ENCODE results near the gene SPRY2. TPM values are rescaled to one million over a fixed set of nuclear protein-coding genes. Genes with fewer than 3 reads are reported as not detected.
A peak's percentile ranks its signal among the peaks of the same experiment; 100 is the strongest.

Gene SPRY2
- total and polyA plus RNA-seq, 4 donors, result 27.1 to 49.8 (median 30.1) TPM

DNA sequence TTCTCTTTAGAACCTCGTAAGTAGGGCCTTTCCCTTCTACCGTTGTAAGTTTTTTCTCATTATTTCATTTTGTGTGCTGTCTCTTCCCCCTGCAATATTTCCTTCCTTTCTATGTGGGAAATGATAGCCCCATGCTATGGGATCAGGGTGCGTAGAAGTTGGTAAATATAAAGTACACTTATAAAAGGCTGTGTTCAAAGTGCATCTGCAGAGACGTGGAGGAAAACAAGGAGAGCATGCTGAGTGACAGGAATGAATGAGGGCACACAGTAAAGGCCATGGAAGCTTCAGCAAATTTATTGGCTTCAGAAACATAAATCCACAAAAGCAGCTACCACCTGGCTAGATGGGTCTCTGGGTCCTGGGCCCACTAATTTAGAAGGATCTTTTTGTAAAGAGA is 21.6 kb upstream of the SPRY2 start:
- ATAC-seq (ENCODE audit: insufficient read depth, low FRiP score) (no peak), DNase-seq (no peak)
- no peak overlapping the region for H3K4me3 ChIP-seq
- TF ChIP-seq, protein P1, sequence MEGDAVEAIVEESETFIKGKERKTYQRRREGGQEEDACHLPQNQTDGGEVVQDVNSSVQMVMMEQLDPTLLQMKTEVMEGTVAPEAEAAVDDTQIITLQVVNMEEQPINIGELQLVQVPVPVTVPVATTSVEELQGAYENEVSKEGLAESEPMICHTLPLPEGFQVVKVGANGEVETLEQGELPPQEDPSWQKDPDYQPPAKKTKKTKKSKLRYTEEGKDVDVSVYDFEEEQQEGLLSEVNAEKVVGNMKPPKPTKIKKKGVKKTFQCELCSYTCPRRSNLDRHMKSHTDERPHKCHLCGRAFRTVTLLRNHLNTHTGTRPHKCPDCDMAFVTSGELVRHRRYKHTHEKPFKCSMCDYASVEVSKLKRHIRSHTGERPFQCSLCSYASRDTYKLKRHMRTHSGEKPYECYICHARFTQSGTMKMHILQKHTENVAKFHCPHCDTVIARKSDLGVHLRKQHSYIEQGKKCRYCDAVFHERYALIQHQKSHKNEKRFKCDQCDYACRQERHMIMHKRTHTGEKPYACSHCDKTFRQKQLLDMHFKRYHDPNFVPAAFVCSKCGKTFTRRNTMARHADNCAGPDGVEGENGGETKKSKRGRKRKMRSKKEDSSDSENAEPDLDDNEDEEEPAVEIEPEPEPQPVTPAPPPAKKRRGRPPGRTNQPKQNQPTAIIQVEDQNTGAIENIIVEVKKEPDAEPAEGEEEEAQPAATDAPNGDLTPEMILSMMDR (IDR thresholded peaks at IDR 0.05; ENCODE audit: control extremely low read depth, extremely low read depth), result no peak
- 71 to 82% methylated on average over 4 of the region's 4 CpGs for WGBS, 2 donors
- H3K4me1 ChIP-seq (ENCODE audit: control insufficient read depth in 5 of 5, insufficient read depth in 5 of 5, low read length in 5 of 5), result peaks cover 0 to 17% (median 1%) of the 10 kb centered on the region in 5 donors
- no peaks in the 10 kb centered on the region for H3K9me3 ChIP-seq (ENCODE audit: control insufficient read depth in 4 of 4, insufficient read depth in 3 of 4, low read length in 3 of 4)
- H3K36me3 ChIP-seq (ENCODE audit: control insufficient read depth in 4 of 4, insufficient read depth in 4 of 4, low read length in 4 of 4), result no peaks in the 10 kb centered on the region
- no peak overlapping the region for H3K9ac ChIP-seq (ENCODE audit: insufficient read depth in 1 of 2, low read length in 2 of 2)
- H3K27me3 ChIP-seq (ENCODE audit: control insufficient read depth in 3 of 3, insufficient read depth in 3 of 3, low read length in 2 of 3), result no peaks in the 10 kb centered on the region
- no peak overlapping the region for H3K27ac ChIP-seq (ENCODE audit: low read depth in 1 of 2, low read length in 1 of 2)

DNA sequence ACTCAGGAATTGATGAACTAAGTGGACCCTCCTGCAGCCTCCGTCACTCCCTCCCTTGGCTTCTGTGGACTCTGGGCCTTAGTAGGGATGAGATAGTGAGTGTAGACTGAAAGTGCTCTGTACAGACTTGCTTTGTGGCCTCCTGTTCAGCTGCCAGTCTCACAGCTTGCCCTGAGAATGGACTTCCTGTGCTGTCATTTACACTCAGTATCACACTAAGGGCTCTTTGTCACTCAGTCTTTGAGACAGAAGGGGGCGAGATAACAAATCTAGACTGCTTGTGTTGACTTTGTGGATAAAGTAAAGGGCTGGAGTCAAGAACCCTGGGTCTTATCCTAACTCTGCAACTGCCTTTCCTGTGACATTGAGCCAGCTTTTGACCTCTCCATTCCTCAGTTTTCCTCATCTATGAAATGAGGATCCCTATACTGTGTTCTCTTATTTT is 21.0 kb upstream of the SPRY2 start:
- Histone ChIP-seq H3K4me3 (no peak overlapping the region), H3K27me3 (ENCODE audit: control insufficient read depth in 3 of 3, insufficient read depth in 3 of 3, low read length in 2 of 3) (no peaks in the 10 kb centered on the region), H3K9ac (ENCODE audit: insufficient read depth in 1 of 2, low read length in 2 of 2) (no peak overlapping the region), H3K9me3 (ENCODE audit: control insufficient read depth in 4 of 4, insufficient read depth in 3 of 4, low read length in 3 of 4) (no peaks in the 10 kb centered on the region), H3K36me3 (ENCODE audit: control insufficient read depth in 4 of 4, insufficient read depth in 4 of 4, low read length in 4 of 4) (no peaks in the 10 kb centered on the region), H3K27ac (ENCODE audit: low read depth in 1 of 2, low read length in 1 of 2) (peak overlapping the region in 1 of 2 donors; percentile 22), H3K4me1 (ENCODE audit: control insufficient read depth in 5 of 5, insufficient read depth in 5 of 5, low read length in 5 of 5) (peaks cover 0 to 17% (median 1%) of the 10 kb centered on the region in 5 donors)
- ATAC-seq (ENCODE audit: insufficient read depth, low FRiP score) (peak; percentile 41), DNase-seq (peak; percentile 13 to 65 (median 30))
- 64 to 66% methylated on average over 2 of the region's 2 CpGs for WGBS, 2 donors
- TF ChIP-seq, protein P1 (IDR thresholded peaks at IDR 0.05; ENCODE audit: control extremely low read depth, extremely low read depth), result no peak

DNA sequence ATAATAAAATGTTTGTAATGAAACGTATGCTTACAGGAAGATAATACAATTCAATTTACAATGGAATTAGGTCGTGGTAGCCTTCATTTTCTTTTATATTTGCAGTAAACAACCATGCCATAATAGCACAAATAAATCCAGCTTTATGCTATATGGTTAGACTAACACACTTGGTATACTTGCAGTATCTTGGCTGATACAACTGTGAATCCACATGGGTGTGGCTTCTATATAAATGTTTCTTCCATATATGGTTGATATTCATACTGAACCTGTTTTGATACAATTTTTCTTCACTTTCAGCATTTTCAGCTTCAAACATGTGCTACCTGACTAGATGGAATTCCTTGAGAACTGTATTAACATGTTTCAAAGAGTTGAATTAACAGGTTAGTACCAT is 20.4 kb upstream of the SPRY2 start:
- Histone ChIP-seq H3K4me3 (no peak overlapping the region), H3K9me3 (ENCODE audit: control insufficient read depth in 4 of 4, insufficient read depth in 3 of 4, low read length in 3 of 4) (no peaks in the 10 kb centered on the region), H3K36me3 (ENCODE audit: control insufficient read depth in 4 of 4, insufficient read depth in 4 of 4, low read length in 4 of 4) (no peaks in the 10 kb centered on the region), H3K9ac (ENCODE audit: insufficient read depth in 1 of 2, low read length in 2 of 2) (no peak overlapping the region), H3K27me3 (ENCODE audit: control insufficient read depth in 3 of 3, insufficient read depth in 3 of 3, low read length in 2 of 3) (no peaks in the 10 kb centered on the region), H3K27ac (ENCODE audit: low read depth in 1 of 2, low read length in 1 of 2) (no peak overlapping the region), H3K4me1 (ENCODE audit: control insufficient read depth in 5 of 5, insufficient read depth in 5 of 5, low read length in 5 of 5) (peaks cover 0 to 17% (median 1%) of the 10 kb centered on the region in 5 donors)
- no peak for ATAC-seq (ENCODE audit: insufficient read depth, low FRiP score)
- WGBS, 2 donors, result 86 to 87% methylated on average over 2 of the region's 2 CpGs
- TF ChIP-seq, protein P1 (IDR thresholded peaks at IDR 0.05; ENCODE audit: control extremely low read depth, extremely low read depth), result no peak
- DNase-seq, result no peak

DNA sequence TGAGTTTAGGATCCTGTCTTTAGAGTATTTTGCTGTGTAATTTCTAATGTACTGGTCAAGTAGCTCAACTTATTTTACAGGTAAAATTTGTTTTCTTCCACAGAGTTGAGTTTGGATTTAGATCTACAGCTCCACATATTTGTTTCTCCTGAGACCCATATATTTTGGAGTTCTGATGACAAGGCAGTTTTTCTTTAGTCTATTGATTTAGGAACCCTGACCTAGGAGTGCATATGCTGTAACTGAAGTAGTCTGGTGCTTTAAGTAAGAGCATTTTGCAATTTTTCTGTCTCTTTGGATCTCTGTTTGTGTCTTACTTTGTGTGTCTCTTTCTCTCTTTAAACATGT is 19.5 kb upstream of the SPRY2 start:
- H3K9ac ChIP-seq (ENCODE audit: insufficient read depth in 1 of 2, low read length in 2 of 2), result no peak overlapping the region
- no peaks in the 10 kb centered on the region for H3K36me3 ChIP-seq (ENCODE audit: control insufficient read depth in 4 of 4, insufficient read depth in 4 of 4, low read length in 4 of 4)
- TF ChIP-seq, protein P1 (IDR thresholded peaks at IDR 0.05; ENCODE audit: control extremely low read depth, extremely low read depth), result no peak
- DNase-seq (no peak), ATAC-seq (ENCODE audit: insufficient read depth, low FRiP score) (no peak)
- H3K4me3 ChIP-seq, result no peak overlapping the region
- peaks cover 0 to 17% (median 1%) of the 10 kb centered on the region in 5 donors for H3K4me1 ChIP-seq (ENCODE audit: control insufficient read depth in 5 of 5, insufficient read depth in 5 of 5, low read length in 5 of 5)
- no peaks in the 10 kb centered on the region for H3K9me3 ChIP-seq (ENCODE audit: control insufficient read depth in 4 of 4, insufficient read depth in 3 of 4, low read length in 3 of 4)
- H3K27me3 ChIP-seq (ENCODE audit: control insufficient read depth in 3 of 3, insufficient read depth in 3 of 3, low read length in 2 of 3), result no peaks in the 10 kb centered on the region
- no peak overlapping the region for H3K27ac ChIP-seq (ENCODE audit: low read depth in 1 of 2, low read length in 1 of 2)

Measured in lung (tissue), 12 donors.